NCI-H82 (cell line): ENCODE data around the gene TAX1BP3.

Source experiments
- DNase-seq: peaks from one replicate; lab custom pipeline; 2025; lab: John Stamatoyannopoulos, UW

Gene TAX1BP3

GRCh38 chr17:3626831-3627768, 41.3 kb downstream of the TAX1BP3 start:
- no peak for DNase-seq

- no peak for DNase-seq
Observed at GRCh38 chr17:3622977-3623594, 45.3 kb downstream of the TAX1BP3 start.

GRCh38 chr17:3621146-3621720, 47.1 kb downstream of the TAX1BP3 start:
- DNase-seq, result no peak

- no peak for DNase-seq
Observed at GRCh38 chr17:3615160-3615870, 53.1 kb downstream of the TAX1BP3 start.

- DNase-seq, result no peak
Observed at GRCh38 chr17:3613124-3613523, 55.3 kb downstream of the TAX1BP3 start.
